ENCODE results near the gene ASTE1.

DNA sequence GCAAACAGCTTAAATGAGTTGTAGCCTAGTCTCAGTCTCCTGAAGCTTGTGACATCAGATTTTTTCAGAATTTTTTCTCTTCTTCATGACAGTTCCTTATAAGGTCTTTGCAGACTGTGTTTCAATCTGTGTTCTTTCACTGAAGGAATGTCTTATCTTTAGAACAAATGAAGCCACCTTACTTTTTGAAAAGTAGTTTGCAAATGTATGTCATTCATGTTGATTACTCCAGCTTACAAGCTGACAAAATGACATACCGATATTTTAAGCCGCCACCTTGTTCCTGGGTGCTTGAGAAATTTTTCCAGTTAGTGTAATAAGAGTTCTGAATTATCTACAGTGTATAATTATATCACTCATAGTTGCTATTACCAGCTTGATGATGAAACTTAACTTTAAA lies 57.0 kb downstream of the ASTE1 start:
- TF ChIP-seq, protein P1, sequence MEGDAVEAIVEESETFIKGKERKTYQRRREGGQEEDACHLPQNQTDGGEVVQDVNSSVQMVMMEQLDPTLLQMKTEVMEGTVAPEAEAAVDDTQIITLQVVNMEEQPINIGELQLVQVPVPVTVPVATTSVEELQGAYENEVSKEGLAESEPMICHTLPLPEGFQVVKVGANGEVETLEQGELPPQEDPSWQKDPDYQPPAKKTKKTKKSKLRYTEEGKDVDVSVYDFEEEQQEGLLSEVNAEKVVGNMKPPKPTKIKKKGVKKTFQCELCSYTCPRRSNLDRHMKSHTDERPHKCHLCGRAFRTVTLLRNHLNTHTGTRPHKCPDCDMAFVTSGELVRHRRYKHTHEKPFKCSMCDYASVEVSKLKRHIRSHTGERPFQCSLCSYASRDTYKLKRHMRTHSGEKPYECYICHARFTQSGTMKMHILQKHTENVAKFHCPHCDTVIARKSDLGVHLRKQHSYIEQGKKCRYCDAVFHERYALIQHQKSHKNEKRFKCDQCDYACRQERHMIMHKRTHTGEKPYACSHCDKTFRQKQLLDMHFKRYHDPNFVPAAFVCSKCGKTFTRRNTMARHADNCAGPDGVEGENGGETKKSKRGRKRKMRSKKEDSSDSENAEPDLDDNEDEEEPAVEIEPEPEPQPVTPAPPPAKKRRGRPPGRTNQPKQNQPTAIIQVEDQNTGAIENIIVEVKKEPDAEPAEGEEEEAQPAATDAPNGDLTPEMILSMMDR (conservative IDR thresholded peaks at IDR 0.05; ENCODE audit: low read length) = no peak
- TF ChIP-seq EZH2phosphoT487 (IDR thresholded peaks at IDR 0.05; ENCODE audit: borderline replicate concordance, low read depth, low read length) = no peak
